Epithelial cell of esophagus (primary cell): Measurements from ENCODE around the gene MAOA.
"Not testable (repeated sequence)": the region's sequence is repeated elsewhere in the genome, so short reads cannot be mapped to it uniquely, and the experiment has no call there.

Source experiments
- DNase-seq: peaks from one replicate; pipeline ENCODE4 v3.0.0; 2010; ENCODE audit warnings: low read depth
- H3K4me3 ChIP-seq: 2 replicates; pipeline ENCODE4 v1.5.1; 2011; ENCODE audit warnings: mild to moderate bottlenecking, low read length, control low read depth
- TF ChIP-seq, protein P1 (sequence below): IDR thresholded peaks from 2 replicates; pipeline ENCODE4 v1.5.1; 2011; ENCODE audit warnings: low read depth, mild to moderate bottlenecking, low read length, control low read depth, inconsistent platforms; ENCODE audit not compliant: insufficient read depth; ENCODE audit errors: missing control alignments

Gene MAOA

DNA sequence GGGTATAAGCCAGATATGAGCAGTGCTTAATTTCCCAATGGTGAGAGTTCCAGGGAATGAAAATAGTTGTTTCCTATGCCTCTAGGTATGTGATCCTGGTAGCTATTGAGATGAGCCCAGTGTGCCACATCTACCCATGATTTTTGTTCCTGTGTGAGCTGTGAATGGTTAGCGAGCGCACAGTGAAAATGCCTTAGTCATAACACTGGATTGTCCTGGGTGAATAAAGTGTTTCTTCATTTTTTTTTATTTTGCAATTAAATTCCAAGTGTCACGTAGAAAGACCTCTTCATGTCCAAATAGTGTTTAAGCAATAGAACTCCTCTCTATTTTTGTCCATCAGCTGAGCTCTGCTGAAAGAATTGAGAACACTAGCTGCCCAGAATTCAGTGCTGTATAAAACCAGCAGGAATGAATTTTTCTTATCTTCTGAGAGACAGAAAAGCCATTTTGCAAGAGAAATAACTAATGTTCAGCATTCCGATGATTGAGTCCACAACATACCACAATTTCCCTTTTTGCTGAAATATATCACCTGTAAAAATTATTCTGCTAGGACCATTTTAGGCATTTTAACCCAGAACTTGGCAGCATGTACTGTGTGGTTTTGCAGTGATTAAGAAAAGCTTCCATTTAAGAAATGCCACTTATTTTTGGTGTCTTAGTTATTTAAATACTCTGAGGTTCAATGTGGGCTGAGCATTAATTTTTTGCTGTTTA is 5.6 kb downstream of the MAOA start:
- peak; percentile 27 for DNase-seq
- TF ChIP-seq, protein P1, sequence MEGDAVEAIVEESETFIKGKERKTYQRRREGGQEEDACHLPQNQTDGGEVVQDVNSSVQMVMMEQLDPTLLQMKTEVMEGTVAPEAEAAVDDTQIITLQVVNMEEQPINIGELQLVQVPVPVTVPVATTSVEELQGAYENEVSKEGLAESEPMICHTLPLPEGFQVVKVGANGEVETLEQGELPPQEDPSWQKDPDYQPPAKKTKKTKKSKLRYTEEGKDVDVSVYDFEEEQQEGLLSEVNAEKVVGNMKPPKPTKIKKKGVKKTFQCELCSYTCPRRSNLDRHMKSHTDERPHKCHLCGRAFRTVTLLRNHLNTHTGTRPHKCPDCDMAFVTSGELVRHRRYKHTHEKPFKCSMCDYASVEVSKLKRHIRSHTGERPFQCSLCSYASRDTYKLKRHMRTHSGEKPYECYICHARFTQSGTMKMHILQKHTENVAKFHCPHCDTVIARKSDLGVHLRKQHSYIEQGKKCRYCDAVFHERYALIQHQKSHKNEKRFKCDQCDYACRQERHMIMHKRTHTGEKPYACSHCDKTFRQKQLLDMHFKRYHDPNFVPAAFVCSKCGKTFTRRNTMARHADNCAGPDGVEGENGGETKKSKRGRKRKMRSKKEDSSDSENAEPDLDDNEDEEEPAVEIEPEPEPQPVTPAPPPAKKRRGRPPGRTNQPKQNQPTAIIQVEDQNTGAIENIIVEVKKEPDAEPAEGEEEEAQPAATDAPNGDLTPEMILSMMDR = no peak
- H3K4me3 ChIP-seq = no peak overlapping the region

GRCh38 chrX:43663173-43663572 is 7.1 kb downstream of the MAOA start:
- H3K4me3 ChIP-seq = no peak overlapping the region
- no peak for DNase-seq
- TF ChIP-seq, protein P1 = no peak

DNA sequence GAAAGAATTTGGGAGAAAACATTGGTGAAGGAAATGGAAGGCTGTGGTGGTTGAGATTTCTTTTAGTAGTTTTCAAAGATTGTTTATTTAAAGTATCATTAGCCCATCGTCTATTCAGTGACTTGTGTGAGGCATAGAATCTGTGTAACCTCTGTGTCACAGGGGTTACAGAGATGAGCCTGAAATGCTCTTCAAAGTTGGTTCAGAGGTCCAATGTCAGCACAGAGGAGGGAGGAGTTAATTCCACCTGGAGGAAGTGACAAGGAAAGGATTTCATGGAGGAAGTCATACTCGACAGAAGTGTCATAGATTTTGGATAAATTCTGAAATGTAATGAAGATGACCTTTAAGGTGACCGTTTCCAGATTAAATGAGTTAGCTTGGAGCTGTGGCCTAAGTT is 8.2 kb downstream of the MAOA start:
- no peak for DNase-seq
- TF ChIP-seq, protein P1 = no peak
- no peak overlapping the region for H3K4me3 ChIP-seq

GRCh38 chrX:43664708-43665107 is 8.6 kb downstream of the MAOA start:
- TF ChIP-seq, protein P1 = no peak
- no peak for DNase-seq
- H3K4me3 ChIP-seq = no peak overlapping the region

- TF ChIP-seq, protein P1 = no peak
- DNase-seq = no peak
- no peak overlapping the region for H3K4me3 ChIP-seq
These were observed 10.3 kb downstream of the MAOA start for GRCh38 chrX:43666311-43666912.

- not testable (repeated sequence) for H3K4me3 ChIP-seq, DNase-seq
These were observed 20.0 kb downstream of the MAOA start for GRCh38 chrX:43675965-43676628.

DNA sequence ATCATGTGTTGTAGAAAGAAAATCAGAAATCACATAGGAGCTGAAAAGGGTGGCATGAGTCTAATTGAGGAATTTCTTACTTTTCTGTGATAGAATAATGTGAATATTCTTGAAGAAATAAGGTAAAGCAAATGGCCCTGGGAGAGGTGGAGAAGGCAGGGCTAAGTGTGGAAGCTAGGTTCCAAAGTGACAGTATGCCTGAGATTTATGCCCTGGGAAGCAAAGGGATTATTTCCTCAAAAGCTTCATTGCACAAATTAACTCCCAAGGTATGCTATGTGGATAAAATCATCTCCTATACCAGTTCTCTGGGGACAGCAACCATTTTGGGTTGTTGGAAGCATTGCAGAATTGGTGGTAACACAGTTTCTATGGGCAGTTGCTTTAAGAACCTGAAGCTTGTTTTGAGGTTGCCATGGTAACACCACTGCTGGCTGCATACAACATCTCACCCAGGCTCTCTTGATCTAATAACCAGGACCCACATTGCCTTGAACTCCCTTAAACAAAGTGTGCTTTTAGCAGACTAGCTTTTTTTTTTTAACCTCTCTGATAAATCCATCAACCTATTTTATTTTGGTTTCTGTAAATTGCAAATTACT is 21.0 kb downstream of the MAOA start:
- H3K4me3 ChIP-seq = no peak overlapping the region
- DNase-seq = no peak
- TF ChIP-seq, protein P1 = no peak
